ENCODE results near the gene CDA. TPM values are rescaled to one million over a fixed set of nuclear protein-coding genes. Genes with fewer than 3 reads are reported as not detected.

Gene CDA
- total RNA-seq, 4 donors from 2014 or later = 0.56 to 3.5 (median 1.5) TPM

- intact Hi-C loops (cut with DNase I) = no loop called here
- no peaks in the 10 kb centered on the region for H3K36me3 ChIP-seq
Observed at GRCh38 chr1:20565234-20565633, 23.7 kb upstream of the CDA start.

GRCh38 chr1:20569523-20570098 lies 19.3 kb upstream of the CDA start:
- H3K4me3 ChIP-seq (replicated peaks in 1 of 3) = no peak overlapping the region
- WGBS, 2 donors = 90 to 98% methylated on average over 4 of the region's 4 CpGs
- no peaks in the 10 kb centered on the region for H3K36me3 ChIP-seq
- TF ChIP-seq POLR2A (IDR thresholded peaks at IDR 0.05) (no peak), CTCF (IDR thresholded peaks at IDR 0.05) (no peak)
- H3K4me1 ChIP-seq = no peaks in the 10 kb centered on the region
- no peak overlapping the region for H3K27ac ChIP-seq
- no peaks in the 10 kb centered on the region for H3K9me3 ChIP-seq
- H3K27me3 ChIP-seq = no peaks in the 10 kb centered on the region
- intact Hi-C loops (cut with DNase I) = loop anchor here (10.0 kb wide), 1 partner anchor 75 kb away; no protein-coding TSS in a partner anchor
- DNase-seq = no peak

More at GRCh38 chr1:20565234-20565633, 23.7 kb upstream of the CDA start:
- WGBS, 2 donors = 67 to 70% methylated on average over 4 of the region's 4 CpGs
- Histone ChIP-seq H3K4me1 (no peaks in the 10 kb centered on the region), H3K4me3 (replicated peaks in 1 of 3) (no peak overlapping the region), H3K9me3 (no peaks in the 10 kb centered on the region), H3K27me3 (no peaks in the 10 kb centered on the region), H3K27ac (no peak overlapping the region)
- no peak for DNase-seq
- no peak for TF ChIP-seq CTCF (IDR thresholded peaks at IDR 0.05)
- no peak for TF ChIP-seq POLR2A (IDR thresholded peaks at IDR 0.05)

- H3K4me1 ChIP-seq = no peaks in the 10 kb centered on the region
- no peaks in the 10 kb centered on the region for H3K27me3 ChIP-seq
- intact Hi-C loops (cut with DNase I) = loop anchor here (10.0 kb wide), 1 partner anchor 73 kb away; no protein-coding TSS in a partner anchor
- 80 to 89% methylated on average over 5 of the region's 5 CpGs for WGBS, 2 donors
- H3K36me3 ChIP-seq = no peaks in the 10 kb centered on the region
- no peak overlapping the region for H3K27ac ChIP-seq
- TF ChIP-seq POLR2A (IDR thresholded peaks at IDR 0.05) = no peak
- no peak for TF ChIP-seq CTCF (IDR thresholded peaks at IDR 0.05)
- H3K9me3 ChIP-seq = no peaks in the 10 kb centered on the region
- DNase-seq = no peak
- H3K4me3 ChIP-seq (replicated peaks in 1 of 3) = no peak overlapping the region
Observed at GRCh38 chr1:20571427-20571826, 17.5 kb upstream of the CDA start.

GRCh38 chr1:20573987-20574386 lies 14.9 kb upstream of the CDA start:
- H3K27ac ChIP-seq = no peak overlapping the region
- no peak for TF ChIP-seq CTCF (IDR thresholded peaks at IDR 0.05)
- no peak for TF ChIP-seq POLR2A (IDR thresholded peaks at IDR 0.05)
- no peak overlapping the region for H3K4me3 ChIP-seq (replicated peaks in 1 of 3)
- intact Hi-C loops (cut with DNase I) = loop anchor here (10.0 kb wide), 1 partner anchor 71 kb away; no protein-coding TSS in a partner anchor
- no peaks in the 10 kb centered on the region for H3K9me3 ChIP-seq
- WGBS, 2 donors = 63 to 65% methylated on average over 1 of the region's 1 CpG
- no peaks in the 10 kb centered on the region for H3K36me3 ChIP-seq
- no peaks in the 10 kb centered on the region for H3K4me1 ChIP-seq
- no peak for DNase-seq
- no peaks in the 10 kb centered on the region for H3K27me3 ChIP-seq

GRCh38 chr1:20574686-20575540 lies 14.0 kb upstream of the CDA start:
- intact Hi-C loops (cut with DNase I) = loop anchor here (10.0 kb wide), 1 partner anchor 70 kb away; no protein-coding TSS in a partner anchor
- no peak overlapping the region for H3K4me3 ChIP-seq (replicated peaks in 1 of 3)
- peak; percentile 60 to 69 for DNase-seq
- H3K27ac ChIP-seq = no peak overlapping the region
- peak in 5 of 6 experiments; percentile 21 to 57 (median 37) for TF ChIP-seq CTCF (IDR thresholded peaks at IDR 0.05)
- no peak for TF ChIP-seq POLR2A (IDR thresholded peaks at IDR 0.05)
- no peaks in the 10 kb centered on the region for H3K9me3 ChIP-seq
- no peaks in the 10 kb centered on the region for H3K4me1 ChIP-seq
- H3K27me3 ChIP-seq = no peaks in the 10 kb centered on the region
- WGBS, 2 donors = 21% methylated on average over 17 to 18 of the region's 18 CpGs
- no peaks in the 10 kb centered on the region for H3K36me3 ChIP-seq

All from thyroid gland (tissue), 4 donors.